HG03565 (cell line): ENCODE results near the gene AGRP.

Experiments used
- ATAC-seq: cut with Tn5 transposase; IDR thresholded peaks from one replicate; pipeline ENCODE4 v1.9.1; 2021; ENCODE audit warnings: mild to moderate bottlenecking, moderate library complexity; ENCODE audit not compliant: unreplicated experiment

Gene AGRP

DNA sequence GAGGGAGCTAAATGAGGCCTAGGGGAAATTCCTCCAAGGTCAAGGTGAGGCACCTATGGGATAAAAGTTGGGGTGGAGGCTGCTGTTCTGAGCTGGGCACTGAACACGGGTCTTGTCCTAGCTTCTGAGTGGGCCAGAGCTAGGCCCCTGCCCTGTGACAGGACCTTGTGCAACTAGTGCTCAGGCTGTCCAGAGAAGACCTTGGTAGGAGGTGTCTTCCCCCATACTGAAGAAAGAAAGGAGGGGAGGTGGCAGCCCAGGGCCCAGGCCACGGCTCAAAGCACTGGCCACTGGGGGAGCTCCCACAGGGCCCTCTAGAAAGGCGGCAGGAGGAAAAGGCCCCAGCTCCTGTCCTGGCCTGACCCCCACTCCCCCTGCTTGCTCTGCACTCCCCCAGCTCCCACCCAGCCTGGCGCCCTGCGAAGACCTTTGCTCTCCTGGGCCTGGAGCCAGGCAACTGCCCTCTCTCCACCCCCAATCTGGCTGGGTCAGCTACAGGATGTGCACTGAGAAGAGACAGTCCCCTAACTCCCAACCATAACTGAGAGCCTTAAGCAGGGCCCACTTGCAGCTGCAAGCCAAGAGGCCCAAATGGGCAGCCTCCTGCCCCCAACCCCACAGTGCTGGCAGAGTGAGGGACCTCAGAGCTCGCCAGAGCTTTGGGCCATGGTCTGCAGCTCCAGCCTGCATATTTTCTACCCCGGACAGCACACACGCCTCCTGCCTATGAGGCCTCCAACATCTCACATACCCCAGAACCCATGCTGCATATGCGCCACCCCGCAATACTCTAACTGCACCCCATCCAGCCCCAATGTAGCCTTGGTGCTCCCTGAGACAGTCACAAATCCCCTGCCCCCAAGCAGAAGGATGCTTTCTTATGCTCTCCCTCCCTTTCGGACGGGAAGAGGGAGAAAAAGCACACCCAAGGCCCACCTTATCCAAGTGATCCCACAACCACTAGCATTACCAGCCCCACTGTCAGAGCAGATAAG, 37.1 kb downstream of the AGRP start:
- ATAC-seq = no peak

DNA sequence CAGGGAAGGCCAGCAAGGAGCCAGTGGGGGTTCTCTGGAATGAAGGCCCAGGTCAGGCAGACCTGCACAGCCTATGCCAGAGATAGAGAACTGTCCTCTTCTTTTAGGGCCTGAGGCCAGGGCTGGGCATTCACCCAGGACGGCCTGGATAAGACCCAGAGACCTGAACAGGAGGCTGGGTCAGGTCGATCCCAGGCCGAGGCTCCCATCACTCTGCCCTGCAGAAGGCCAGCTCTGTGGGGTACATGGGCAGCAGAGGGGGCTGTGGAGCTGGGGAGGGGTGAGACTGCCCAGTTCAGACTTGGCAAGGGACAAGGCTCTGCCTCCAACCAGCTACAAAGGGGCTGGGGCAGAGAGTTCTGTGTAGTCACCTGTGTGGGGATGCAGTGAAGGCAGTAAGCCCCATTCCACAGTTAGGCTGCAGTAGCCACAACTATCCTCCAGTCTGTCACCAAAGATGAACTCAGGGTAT, 37.9 kb downstream of the AGRP start:
- ATAC-seq = no peak

DNA sequence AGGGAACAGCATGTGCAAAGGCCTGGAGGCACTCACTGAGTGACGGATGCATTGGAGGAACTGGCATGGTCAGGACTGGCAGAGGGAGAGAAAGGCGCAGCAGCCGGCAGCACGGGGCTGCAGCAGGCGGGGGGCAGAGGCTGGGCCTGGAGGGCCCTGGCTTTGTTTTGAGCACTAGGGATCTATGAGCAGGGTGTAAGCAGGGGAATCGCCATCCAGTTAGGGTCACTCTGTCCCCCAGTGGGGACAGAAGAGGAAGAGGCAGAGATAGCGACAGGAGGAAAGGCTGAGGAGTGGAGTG, 38.3 kb downstream of the AGRP start:
- ATAC-seq = no peak

DNA sequence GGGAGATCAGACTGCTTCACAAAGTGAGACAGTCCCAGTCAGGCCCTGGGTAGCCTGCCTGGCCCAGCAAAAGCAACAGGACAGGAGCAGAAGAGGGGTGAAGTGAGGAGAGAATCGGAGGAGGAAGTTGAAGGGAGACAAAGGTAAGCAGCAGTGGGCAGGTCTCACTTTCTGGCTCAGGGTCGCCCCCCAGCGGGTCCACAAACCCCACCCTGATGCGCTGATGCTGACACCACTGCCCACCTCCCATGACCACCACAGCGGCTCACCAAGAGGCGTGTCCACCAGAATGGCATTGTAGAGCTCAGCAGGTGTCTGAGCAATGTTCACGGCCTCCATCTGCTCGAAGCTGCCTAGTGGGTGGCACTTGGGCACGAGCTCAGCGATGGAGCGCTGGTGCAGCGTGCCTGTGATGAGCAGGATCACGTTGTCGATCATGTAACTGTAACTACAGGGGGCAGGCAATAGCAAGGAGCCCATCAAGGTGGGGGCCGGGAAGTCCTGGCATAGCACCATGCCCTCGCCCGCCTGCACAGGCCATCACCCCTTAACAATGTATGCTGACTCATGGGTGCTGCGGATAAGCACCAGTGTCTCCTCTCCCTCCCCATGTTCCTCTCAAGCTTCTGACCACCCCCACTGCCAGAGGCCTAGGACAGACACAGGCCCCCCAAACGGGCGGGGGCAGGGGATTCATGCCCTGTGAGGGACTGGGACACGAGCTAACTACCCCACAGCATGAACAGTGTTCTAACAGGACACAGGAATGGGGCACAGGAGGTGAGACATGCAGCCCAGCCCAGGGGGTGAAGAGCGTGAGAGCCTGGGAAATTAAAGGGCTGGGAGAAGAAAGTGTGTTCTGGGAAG, 38.9 kb downstream of the AGRP start:
- ATAC-seq = no peak

DNA sequence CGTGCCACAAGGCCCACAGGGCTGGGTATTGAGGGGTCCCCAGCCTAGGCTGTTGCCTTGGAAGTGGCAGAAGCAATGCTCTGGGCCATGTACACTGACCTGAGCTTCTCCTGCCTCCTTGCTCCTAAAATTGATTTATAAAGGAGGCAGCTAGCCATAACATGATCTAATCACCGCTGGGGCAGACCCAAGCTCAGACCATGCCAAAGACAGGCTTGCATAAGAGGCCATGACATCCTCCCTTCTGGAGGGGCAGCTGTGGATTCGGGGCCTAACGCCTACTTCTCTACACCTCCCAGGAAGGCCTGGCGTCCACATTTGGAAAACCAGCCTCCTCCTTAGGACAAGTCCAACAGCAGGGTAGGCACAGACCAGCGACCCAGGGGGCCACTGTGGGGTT, 40.1 kb downstream of the AGRP start:
- ATAC-seq = no peak

GRCh38 chr16:67442581-67443255, 40.6 kb downstream of the AGRP start:
- ATAC-seq = no peak

DNA sequence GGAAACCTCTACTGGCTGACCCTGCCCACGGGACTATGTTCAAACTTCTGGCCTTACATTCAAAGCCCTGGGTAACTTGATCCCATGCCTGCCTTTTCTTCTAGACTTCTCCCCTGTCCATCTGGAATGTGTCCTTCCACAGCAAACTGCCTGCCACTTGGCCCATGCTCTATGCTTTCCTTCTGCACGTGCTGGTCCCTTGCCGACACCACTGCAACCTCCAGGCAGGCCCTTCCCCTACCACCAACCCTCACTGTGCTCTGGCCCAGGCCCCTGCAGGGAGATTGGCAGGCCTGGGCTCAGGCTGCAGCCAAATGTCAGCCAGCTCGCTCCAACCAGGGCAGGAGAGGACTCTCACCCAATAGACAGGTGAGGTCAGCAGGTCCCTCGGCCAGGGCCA, 41.4 kb downstream of the AGRP start:
- ATAC-seq = no peak

DNA sequence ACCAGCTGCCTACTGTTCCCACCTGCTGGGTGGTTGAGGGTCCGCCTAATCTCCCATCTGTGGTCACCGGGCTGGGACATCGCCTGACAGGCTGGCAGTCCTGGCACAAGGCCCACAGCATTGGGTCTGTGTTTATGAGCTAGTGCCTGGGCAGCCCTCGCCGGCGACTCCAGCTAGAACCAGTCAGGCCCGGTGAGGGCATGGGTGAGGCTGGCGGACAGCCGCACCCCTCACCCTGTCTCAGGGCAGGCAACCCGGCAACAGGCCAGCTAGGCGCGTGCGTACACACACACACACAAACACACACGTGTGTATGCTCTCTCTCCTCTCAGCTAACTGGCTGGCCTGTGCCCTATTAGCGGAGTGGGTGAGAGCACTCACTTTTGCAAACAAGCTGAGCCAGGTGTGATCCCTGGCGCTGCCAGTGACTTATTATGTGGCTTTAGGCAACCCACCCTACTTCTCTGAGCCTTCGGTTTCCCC, 42.0 kb downstream of the AGRP start:
- no peak for ATAC-seq

DNA sequence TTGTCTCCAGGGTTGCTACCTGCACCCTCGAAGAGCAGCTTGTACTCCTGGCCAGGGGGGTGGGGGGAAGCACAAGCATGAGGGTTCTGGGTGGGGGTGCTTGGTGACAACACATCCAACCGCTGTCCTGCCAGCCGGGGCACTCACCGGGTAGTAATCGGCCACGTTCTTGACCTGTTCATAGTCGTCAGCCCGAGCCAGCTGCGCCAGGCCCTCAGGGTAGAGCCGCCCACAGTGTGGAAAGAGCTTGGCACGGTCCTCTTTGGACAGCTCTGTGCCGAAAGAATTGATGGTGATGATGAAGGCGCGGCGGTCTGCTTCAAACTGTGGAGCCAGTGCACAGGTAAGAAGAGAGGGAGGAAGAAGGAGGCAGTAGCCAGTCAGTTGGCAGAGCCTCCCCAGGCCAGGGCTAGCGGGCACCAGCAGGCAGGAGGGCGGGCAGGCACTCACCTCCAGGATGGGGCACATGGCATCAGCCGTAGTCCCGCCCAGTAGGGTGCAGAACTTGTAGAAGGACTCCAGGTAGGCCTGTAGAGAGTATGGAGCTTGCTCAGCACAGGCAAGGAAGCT, 44.4 kb downstream of the AGRP start:
- no peak for ATAC-seq

GRCh38 chr16:67438098-67438791, 45.1 kb downstream of the AGRP start:
- no peak for ATAC-seq

GRCh38 chr16:67437513-67437912, 45.8 kb downstream of the AGRP start:
- no peak for ATAC-seq

DNA sequence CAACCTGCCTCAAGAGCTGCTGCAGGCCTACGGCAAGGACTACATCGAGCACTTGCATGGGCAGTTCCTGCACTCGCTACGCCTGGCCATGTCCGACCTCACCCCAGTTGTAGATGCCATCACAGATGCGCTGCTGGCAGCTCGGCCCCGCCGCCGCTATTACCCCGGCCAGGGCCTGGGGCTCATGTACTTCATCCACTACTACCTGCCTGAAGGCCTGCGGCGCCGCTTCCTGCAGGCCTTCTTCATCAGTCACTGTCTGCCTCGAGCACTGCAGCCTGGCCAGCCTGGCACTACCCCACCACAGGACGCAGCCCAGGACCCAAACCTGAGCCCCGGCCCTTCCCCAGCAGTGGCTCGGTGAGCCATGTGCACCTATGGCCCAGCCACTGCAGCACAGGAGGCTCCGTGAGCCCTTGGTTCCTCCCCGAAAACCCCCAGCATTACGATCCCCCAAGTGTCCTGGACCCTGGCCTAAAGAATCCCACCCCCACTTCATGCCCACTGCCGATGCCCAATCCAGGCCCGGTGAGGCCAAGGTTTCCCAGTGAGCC, 46.6 kb downstream of the AGRP start:
- ATAC-seq = no peak

DNA sequence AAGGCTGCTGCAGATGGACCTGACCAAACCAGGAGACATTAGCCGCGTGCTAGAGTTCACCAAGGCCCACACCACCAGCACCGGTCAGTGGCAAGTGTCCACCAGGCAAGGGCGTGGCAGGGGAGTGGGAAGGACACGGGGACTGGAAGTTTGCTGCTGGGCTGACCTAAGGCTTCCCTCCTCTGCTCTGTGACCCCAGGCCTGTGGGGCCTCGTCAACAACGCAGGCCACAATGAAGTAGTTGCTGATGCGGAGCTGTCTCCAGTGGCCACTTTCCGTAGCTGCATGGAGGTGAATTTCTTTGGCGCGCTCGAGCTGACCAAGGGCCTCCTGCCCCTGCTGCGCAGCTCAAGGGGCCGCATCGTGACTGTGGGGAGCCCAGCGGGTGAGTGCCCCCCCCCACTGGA, 47.6 kb downstream of the AGRP start:
- no peak for ATAC-seq

GRCh38 chr16:67433131-67433719, 50.1 kb downstream of the AGRP start:
- ATAC-seq = no peak
